SU-DHL-6 (cell line): ENCODE results near the gene RAD23B.

ENCODE experiments used
- EZH2phosphoT487 ChIP-seq: fragments of 200-600 bp; sonication (generic), shearing (Covaris generic); conservative IDR thresholded peaks from 2 replicates; pipeline ENCODE4 v1.6.1; 2018; ENCODE audit warnings: mild to moderate bottlenecking, antibody characterized with exemption, low read length, moderate library complexity, mixed read lengths
- TF ChIP-seq, protein P1 (sequence below): fragments of 200-600 bp; sonication (generic); IDR thresholded peaks from one replicate; pipeline ENCODE4 v1.5.1; 2017; ENCODE audit warnings: antibody characterized with exemption, mild to moderate bottlenecking, low read length, moderate library complexity; ENCODE audit not compliant: insufficient read depth, poor library complexity, severe bottlenecking

- TF ChIP-seq, protein P1, sequence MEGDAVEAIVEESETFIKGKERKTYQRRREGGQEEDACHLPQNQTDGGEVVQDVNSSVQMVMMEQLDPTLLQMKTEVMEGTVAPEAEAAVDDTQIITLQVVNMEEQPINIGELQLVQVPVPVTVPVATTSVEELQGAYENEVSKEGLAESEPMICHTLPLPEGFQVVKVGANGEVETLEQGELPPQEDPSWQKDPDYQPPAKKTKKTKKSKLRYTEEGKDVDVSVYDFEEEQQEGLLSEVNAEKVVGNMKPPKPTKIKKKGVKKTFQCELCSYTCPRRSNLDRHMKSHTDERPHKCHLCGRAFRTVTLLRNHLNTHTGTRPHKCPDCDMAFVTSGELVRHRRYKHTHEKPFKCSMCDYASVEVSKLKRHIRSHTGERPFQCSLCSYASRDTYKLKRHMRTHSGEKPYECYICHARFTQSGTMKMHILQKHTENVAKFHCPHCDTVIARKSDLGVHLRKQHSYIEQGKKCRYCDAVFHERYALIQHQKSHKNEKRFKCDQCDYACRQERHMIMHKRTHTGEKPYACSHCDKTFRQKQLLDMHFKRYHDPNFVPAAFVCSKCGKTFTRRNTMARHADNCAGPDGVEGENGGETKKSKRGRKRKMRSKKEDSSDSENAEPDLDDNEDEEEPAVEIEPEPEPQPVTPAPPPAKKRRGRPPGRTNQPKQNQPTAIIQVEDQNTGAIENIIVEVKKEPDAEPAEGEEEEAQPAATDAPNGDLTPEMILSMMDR, result no peak
- no peak for TF ChIP-seq EZH2phosphoT487
Observed at GRCh38 chr9:107258919-107259318, 24.2 kb upstream of the RAD23B start.
